Measurements from ENCODE around the gene NDRG2. TPM values are rescaled to one million over a fixed set of nuclear protein-coding genes. Genes with fewer than 3 reads are reported as not detected.

NDRG2 gene
- total and polyA plus RNA-seq, 10 donors = 72.4 to 335 (median 201) TPM

DNA sequence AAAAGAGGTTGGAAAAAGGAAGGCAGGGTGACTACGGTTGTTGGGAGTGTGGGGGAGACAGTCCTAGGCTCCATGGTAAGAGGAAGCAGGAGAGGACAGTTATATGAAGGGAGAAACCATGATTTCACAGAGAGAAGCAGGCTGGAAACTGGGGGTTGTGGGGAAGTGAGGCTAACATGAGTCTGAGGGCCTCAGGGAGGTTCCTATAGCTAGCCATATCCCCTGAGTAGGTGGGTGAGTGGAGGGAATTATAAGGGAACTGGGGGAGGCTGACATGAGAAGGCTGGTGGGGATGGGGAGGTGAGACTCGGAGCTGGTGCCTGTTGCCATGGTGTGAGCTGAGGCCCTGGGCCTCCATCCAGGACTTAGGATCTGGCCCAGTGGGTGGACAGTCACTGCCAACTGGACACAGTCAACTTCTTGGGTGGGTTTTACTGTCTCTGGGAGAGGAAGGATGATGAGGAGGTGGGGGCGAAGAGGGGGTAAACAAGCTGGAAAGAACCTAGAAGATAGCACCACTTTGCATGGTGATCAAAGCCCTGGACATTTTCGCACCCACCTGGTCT, 8.4 kb upstream of the NDRG2 start:
- peaks cover 0 to 6% (median 2%) of the 10 kb centered on the region in 6 donors for H3K4me1 ChIP-seq
- intact Hi-C loops (cut with DNase I; ENCODE audit: low total_unique reads) = no loop called here
- 81 to 94% (median 89%) methylated on average over 4 of the region's 4 CpGs for WGBS, 5 donors
- H3K27me3 ChIP-seq (replicated peaks in 1 of 7) = no peaks in the 10 kb centered on the region
- no peaks in the 10 kb centered on the region for H3K36me3 ChIP-seq
- no peaks in the 10 kb centered on the region for H3K9me3 ChIP-seq
- H3K27ac ChIP-seq = no peak overlapping the region
- DNase-seq = no peak
- H3K4me3 ChIP-seq = no peak overlapping the region
- TF ChIP-seq POLR2AphosphoS5 (IDR thresholded peaks at IDR 0.05) = no peak
- TF ChIP-seq POLR2A (IDR thresholded peaks at IDR 0.05) = no peak
- TF ChIP-seq, protein P1, sequence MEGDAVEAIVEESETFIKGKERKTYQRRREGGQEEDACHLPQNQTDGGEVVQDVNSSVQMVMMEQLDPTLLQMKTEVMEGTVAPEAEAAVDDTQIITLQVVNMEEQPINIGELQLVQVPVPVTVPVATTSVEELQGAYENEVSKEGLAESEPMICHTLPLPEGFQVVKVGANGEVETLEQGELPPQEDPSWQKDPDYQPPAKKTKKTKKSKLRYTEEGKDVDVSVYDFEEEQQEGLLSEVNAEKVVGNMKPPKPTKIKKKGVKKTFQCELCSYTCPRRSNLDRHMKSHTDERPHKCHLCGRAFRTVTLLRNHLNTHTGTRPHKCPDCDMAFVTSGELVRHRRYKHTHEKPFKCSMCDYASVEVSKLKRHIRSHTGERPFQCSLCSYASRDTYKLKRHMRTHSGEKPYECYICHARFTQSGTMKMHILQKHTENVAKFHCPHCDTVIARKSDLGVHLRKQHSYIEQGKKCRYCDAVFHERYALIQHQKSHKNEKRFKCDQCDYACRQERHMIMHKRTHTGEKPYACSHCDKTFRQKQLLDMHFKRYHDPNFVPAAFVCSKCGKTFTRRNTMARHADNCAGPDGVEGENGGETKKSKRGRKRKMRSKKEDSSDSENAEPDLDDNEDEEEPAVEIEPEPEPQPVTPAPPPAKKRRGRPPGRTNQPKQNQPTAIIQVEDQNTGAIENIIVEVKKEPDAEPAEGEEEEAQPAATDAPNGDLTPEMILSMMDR (IDR thresholded peaks at IDR 0.05 in 8 of 11, conservative IDR thresholded peaks at IDR 0.05 in 3 of 11) = no peak

DNA sequence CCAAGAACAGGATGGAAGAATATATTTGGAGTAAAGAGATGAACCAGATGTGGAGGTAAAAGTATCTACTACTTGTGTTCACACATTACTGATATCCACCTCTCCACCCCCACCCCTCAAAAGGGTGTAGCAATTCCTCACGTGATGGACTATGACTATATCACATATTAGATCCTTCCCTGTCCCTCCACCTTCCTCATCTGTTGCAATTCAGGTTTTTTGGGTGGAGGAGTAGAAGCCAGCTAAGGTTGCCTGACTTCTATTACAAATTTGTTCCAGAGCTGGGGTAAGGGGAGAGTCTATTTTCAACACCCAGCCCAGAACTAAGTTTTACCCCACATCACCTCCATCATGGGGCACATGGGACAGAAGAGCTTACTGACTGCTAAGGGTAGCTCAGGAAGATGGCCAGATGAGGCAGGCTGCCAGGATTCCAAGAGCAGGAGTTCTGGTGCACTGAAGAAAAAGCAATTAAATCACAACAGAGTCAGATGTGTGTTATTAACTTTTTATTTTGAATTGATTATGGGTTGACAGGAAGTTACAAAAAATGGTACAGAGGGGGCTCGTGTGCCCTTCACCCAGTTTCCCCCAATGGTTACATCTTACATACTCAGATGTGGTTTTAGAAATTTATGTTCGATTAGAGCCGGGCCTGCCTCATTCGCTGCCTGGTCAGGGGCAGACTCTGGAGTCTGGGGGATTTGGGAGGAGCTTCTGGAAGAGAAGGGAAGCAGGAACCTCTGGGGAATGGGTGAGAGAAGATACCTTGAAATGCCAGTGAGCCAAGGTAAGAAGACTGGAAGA, 7.7 kb upstream of the NDRG2 start:
- DNase-seq = no peak
- no peaks in the 10 kb centered on the region for H3K9me3 ChIP-seq
- H3K27me3 ChIP-seq (replicated peaks in 1 of 7) = no peaks in the 10 kb centered on the region
- H3K4me1 ChIP-seq = peaks cover 0 to 2% (median 0%) of the 10 kb centered on the region in 6 donors
- TF ChIP-seq POLR2AphosphoS5 (IDR thresholded peaks at IDR 0.05) (no peak), POLR2A (IDR thresholded peaks at IDR 0.05) (no peak)
- TF ChIP-seq, protein P1 (IDR thresholded peaks at IDR 0.05 in 8 of 11, conservative IDR thresholded peaks at IDR 0.05 in 3 of 11) = no peak
- H3K36me3 ChIP-seq = no peaks in the 10 kb centered on the region
- intact Hi-C loops (cut with DNase I; ENCODE audit: low total_unique reads) = no loop called here
- H3K4me3 ChIP-seq = no peak overlapping the region
- 78 to 89% (median 80%) methylated on average over 5 of the region's 5 CpGs for whole genome bisulfite sequencing, 5 donors
- no peak overlapping the region for H3K27ac ChIP-seq

DNA sequence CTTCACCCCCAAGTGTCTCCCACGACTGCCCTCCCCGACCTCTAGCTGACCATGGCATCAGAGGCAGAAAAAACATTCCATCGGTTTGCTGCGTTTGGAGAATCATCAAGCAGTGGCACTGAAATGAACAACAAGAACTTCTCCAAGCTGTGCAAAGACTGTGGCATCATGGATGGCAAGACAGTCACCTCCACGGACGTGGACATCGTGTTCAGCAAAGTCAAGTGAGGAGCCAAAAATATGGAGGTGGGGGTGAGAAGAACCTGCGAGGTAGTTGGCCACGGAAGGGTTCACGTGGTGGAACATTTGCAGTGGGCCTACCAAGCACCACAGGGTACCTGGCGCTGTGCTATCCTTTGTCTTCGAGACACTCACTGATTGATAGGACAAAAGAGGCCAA, 5.7 kb upstream of the NDRG2 start:
- TF ChIP-seq POLR2AphosphoS5 (IDR thresholded peaks at IDR 0.05) = no peak
- no peak for TF ChIP-seq POLR2A (IDR thresholded peaks at IDR 0.05)
- TF ChIP-seq, protein P1 (IDR thresholded peaks at IDR 0.05 in 8 of 11, conservative IDR thresholded peaks at IDR 0.05 in 3 of 11) = no peak
- Histone ChIP-seq H3K9me3 (no peaks in the 10 kb centered on the region), H3K27ac (no peak overlapping the region), H3K36me3 (no peaks in the 10 kb centered on the region), H3K27me3 (replicated peaks in 1 of 7) (peaks cover 0 to 4% (median 0%) of the 10 kb centered on the region in 7 donors), H3K4me1 (peaks cover 0 to 13% (median 2%) of the 10 kb centered on the region in 6 donors), H3K4me3 (no peak overlapping the region)
- intact Hi-C loops (cut with DNase I; ENCODE audit: low total_unique reads) = no loop called here
- WGBS, 5 donors = 85 to 94% (median 86%) methylated on average over 12 of the region's 12 CpGs
- no peak for DNase-seq

DNA sequence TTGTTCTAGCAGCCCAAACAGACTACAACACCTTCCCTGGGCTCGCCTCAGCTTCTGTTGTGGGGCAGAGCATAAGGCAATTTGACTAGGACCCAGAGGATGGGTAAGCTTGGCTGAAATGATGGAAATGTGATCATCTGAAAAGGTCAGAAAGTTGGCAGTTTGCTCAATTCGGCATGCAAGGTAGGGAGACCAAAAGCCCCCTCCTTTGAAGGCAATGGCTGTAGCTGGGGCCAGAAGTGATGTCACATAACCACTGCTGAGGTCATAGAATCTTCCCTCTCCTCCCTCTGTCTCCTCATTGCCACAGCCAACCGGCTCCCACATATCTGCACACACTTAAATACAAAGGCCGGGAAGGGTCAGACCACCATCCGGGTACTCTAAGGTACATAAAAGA, 5.1 kb upstream of the NDRG2 start, which contains the start of gene TPPP2:
Gene TPPP2, plus strand, starts transcription at position 301 of the 400 bp plus-strand sequence. CDS start 365 bp downstream, outside the sequence.
- Histone ChIP-seq H3K4me1 (peaks cover 0 to 19% (median 4%) of the 10 kb centered on the region in 6 donors), H3K9me3 (no peaks in the 10 kb centered on the region), H3K4me3 (no peak within 1 kb of the TSS), H3K27ac (no peak within 1 kb of the TSS), H3K36me3 (no peaks in the 10 kb centered on the region), H3K27me3 (replicated peaks in 1 of 7) (peaks cover 0 to 10% (median 0%) of the 10 kb centered on the region in 7 donors)
- no peak for TF ChIP-seq POLR2AphosphoS5 (IDR thresholded peaks at IDR 0.05)
- TF ChIP-seq POLR2A (IDR thresholded peaks at IDR 0.05) = no peak
- TF ChIP-seq, protein P1 (IDR thresholded peaks at IDR 0.05 in 8 of 11, conservative IDR thresholded peaks at IDR 0.05 in 3 of 11) = no peak
- 91 to 98% (median 94%) methylated on average over 5 of the region's 5 CpGs for WGBS, 5 donors
- intact Hi-C loops (cut with DNase I; ENCODE audit: low total_unique reads) = no loop called here
- no peak for DNase-seq

Measured in spleen (tissue), 11 donors.